HG02798 (cell line): ENCODE results near the gene KPNA6.

Experiments used
- ATAC-seq: cut with Tn5 transposase; IDR thresholded peaks from one replicate; pipeline ENCODE4 v1.9.1; 2021; ENCODE audit warnings: mild to moderate bottlenecking; ENCODE audit not compliant: unreplicated experiment, poor library complexity

The KPNA6 gene

GRCh38 chr1:32182060-32182459 is 74.2 kb downstream of the KPNA6 start:
- ATAC-seq: no peak

GRCh38 chr1:32184650-32185049 is 76.8 kb downstream of the KPNA6 start:
- ATAC-seq: no peak

- ATAC-seq: no peak
These were observed 78.2 kb downstream of the KPNA6 start for GRCh38 chr1:32186077-32186476.

GRCh38 chr1:32186491-32186890 is 78.6 kb downstream of the KPNA6 start:
- no peak for ATAC-seq

- ATAC-seq: no peak
These were observed 80.0 kb downstream of the KPNA6 start for GRCh38 chr1:32187850-32188249.

- ATAC-seq: no peak
These were observed 84.5 kb downstream of the KPNA6 start for GRCh38 chr1:32192220-32192948.

- no peak for ATAC-seq
These were observed 87.1 kb downstream of the KPNA6 start for GRCh38 chr1:32194984-32195383.

GRCh38 chr1:32195531-32195930 is 87.7 kb downstream of the KPNA6 start:
- ATAC-seq: no peak

- ATAC-seq: no peak
These were observed 88.3 kb downstream of the KPNA6 start for GRCh38 chr1:32195972-32196823.

GRCh38 chr1:32197074-32197473 is 89.2 kb downstream of the KPNA6 start:
- no peak for ATAC-seq

- ATAC-seq: no peak
These were observed 90.0 kb downstream of the KPNA6 start for GRCh38 chr1:32197837-32198236.

- ATAC-seq: no peak
These were observed 90.6 kb downstream of the KPNA6 start for GRCh38 chr1:32198237-32199042.

GRCh38 chr1:32199043-32199716 is 91.3 kb downstream of the KPNA6 start:
- ATAC-seq: no peak

GRCh38 chr1:32199717-32200072 is 91.8 kb downstream of the KPNA6 start:
- no peak for ATAC-seq

GRCh38 chr1:32200226-32201010 is 92.6 kb downstream of the KPNA6 start, which contains the start of gene CCDC28B:
TSS of gene CCDC28B (plus strand) at chr1:32200595. CDS start at chr1:32201936, 1,341 bp downstream.
- ATAC-seq: peak; percentile 27

GRCh38 chr1:32201011-32201855 is 93.4 kb downstream of the KPNA6 start:
- peak; percentile 34 for ATAC-seq

- no peak for ATAC-seq
These were observed 97.1 kb downstream of the KPNA6 start for GRCh38 chr1:32204943-32205361.
